HG03575 (cell line): ENCODE measurements around the gene SOAT1.

ENCODE experiments used
- ATAC-seq: cut with Tn5 transposase; IDR thresholded peaks from one replicate; pipeline ENCODE4 v1.9.1; 2021; ENCODE audit not compliant: unreplicated experiment, insufficient number of reproducible peaks, low FRiP score; ENCODE audit errors: extremely low read depth

The SOAT1 gene

GRCh38 chr1:179300112-179300511 lies 6.5 kb downstream of the SOAT1 start:
- ATAC-seq, result no peak

- ATAC-seq, result no peak
Measured at GRCh38 chr1:179302070-179302469, 8.5 kb downstream of the SOAT1 start.

DNA sequence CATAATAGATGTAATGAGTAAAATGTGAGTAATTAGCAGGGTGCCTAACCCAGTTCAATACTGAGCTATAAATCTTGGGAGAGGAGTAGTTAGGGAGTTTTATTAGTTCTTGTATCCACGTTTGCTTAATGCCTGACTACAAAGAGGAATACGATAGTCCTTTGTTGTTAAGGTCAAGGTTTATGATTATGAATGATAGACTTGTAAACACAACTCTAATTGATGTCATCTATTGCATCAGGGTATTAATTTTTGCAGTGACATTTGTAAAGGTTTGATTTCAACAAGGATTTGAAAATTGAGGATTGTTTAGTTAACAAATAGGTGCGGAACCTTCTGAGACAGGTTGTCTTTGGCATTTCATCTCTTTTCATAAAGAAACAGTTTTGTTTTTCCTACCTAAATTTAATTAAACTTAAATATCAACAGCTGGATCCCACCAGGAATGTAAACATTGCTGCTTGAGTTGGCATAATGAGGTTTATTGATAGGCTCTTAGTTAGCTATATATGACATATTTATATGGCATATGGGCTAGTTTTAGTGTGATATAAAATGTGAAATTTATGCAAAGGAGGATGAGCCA lies 9.7 kb downstream of the SOAT1 start:
- ATAC-seq, result no peak

DNA sequence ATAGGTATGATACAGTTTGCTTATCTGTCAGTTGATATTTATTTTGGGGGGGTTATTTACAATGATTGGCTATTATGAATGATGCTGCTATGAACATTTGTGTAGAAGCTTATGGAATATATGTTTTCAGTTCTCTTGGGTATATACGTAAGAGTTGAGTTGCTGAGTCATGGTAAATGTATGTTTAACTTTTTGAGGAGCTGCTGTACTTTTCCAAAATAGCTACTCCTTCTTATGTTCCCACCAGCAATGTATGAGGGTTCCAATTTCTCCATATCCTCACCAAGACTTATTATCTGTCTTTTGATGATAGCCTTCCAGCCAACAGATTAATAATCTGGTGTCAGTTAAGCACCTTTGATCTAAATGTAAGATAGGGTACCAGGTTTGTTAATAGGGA lies 11.9 kb downstream of the SOAT1 start:
- no peak for ATAC-seq

DNA sequence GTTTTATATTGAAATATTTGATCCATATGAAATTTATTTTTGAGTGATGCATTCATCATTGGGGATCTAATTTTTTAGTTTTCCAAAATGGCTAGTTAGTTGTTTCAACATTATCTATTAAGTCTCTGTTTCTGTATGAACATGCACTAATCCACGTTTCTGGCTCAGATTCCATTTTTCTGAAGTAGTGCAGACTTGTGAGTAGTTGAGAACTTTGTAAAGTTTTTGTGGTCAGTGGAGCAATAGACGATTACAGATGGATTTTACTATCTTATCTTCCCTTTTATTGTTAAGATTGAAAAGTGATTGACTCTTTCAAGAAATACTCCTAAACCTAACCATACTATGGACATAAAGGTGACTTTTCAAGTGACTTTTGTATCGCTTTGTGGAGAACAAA lies 16.7 kb downstream of the SOAT1 start:
- ATAC-seq, result no peak

- no peak for ATAC-seq
Measured at GRCh38 chr1:179310721-179311120, 17.1 kb downstream of the SOAT1 start.

DNA sequence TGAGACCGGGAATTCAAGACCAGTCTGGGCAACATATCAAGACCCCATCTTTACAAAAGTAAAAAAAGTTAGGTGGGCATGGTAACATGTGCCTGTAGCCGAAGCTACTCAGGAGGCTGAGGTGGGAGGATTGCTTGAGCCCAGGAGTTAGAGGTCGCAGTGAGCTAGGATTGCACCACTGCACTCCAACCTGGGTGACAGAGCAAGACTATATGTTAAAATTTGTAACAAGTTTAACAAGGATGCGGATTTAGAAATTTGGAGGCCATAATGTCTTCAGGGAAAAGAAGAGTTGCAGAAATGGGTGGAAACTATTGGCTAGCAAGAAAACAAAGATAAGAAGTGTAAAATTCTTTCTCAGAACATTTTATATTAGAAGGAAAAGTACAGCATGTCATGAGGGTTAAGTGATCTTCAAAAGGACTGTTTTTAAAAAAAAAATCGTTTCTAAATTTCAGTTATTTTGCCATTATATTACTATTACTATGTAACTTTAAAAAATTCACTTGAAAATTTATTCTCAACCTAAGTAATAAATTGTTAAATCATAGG lies 17.6 kb downstream of the SOAT1 start:
- no peak for ATAC-seq

DNA sequence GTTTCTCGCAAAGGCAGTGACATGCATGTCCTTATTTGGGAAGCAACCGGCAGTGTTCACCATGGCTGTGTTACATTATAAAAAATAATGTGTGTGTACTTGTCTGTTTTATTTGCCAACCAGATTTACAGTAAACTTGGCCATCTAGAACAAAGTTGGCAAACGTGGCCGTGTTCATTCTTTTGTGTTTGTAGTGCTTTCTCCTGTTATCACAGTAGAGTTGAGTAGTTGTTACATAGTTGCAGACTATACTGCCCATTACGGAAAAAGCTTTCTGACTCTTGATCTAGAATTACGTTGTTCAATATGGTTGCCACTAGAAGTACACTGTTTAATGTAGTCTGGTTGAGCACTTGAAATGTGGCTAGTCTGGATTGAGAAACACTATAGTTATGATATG lies 19.4 kb downstream of the SOAT1 start:
- no peak for ATAC-seq

GRCh38 chr1:179314928-179315327 lies 21.3 kb downstream of the SOAT1 start:
- ATAC-seq, result no peak

DNA sequence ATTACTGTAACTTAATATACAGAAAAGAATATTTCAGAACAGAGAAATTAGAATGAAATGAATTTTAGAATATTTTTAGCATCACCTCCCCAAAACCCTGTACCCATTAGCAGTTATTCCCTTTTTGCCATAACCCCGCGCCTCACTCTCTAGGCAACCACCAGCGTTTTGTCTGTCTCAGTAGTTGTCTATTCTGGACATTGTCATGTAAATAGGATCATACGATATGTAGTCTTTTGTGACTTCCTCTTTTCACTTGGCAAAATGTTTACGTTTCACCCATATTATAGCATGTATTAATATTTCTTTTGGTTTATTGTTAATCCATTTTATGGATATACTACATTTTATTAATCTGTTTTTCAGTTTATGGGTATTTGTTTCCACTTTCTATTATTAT lies 24.9 kb downstream of the SOAT1 start:
- no peak for ATAC-seq

DNA sequence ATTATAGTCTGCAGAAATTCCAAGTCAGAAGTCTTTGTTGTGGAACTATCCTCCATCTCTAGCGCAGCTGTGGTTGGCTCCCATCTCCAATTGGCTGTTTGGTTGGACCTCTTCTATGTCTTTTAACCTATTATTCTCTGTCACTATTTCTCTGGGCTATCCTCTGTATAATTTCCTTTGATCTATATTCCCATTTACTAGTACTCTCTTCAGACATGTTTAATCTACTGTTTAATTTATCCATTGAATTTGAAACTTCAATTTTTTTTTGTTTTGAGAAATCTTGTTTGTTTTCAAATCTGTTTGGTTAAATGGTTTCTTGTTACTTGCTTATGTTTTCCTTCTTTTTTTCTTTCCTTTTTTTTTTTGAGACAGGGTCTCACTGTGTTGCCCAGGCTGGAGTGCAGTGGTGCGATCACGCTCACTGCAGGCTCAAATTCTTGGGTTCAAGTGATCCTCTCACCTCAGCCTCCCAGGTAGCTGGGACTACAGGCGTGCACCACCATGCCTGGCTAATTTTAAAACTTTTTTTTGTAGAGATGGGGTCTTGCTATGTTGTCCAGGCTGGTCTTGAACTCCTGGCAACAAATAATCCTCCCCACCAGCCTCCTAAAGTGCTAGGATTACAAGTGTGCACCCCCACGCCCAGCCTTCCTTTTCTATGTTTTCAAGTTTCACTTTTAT lies 28.1 kb downstream of the SOAT1 start:
- ATAC-seq, result no peak

DNA sequence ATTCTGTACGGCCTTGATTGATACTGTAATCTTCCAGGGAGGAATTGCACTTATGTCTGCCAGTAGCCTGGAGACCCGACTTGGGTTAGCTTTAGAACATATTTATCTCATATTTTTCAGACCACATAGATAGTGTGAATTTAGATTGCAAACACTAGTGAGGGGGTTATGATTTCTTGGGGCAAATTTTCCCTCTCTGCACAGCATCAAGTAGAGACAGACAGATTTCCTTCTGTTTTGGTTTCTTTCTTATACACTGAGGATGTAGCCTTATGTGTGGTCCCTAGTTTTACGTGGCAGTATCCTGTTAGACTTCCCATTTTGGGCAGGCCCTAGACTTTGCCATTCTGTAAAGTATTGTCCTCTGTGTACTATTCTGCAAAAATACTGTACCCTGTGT lies 29.0 kb downstream of the SOAT1 start:
- no peak for ATAC-seq

DNA sequence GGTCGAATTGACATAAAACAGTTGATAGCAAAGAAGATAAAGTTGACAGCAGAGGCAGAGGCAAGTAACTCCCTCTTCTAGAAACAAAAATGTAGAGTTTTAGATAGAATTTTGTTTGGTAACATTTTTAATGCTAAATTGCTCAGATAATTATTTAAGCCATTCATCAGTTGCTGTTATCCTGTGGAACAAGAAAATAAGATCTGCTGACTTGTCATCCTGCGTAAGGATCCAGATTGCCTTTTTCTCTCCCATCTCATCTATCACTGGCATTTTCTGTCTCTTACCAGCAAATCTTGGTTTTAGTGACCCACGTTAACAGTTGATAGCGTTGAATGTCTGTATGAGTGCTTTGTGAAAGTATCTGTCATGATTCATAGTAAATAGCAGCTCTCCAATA lies 29.8 kb downstream of the SOAT1 start:
- ATAC-seq, result no peak

DNA sequence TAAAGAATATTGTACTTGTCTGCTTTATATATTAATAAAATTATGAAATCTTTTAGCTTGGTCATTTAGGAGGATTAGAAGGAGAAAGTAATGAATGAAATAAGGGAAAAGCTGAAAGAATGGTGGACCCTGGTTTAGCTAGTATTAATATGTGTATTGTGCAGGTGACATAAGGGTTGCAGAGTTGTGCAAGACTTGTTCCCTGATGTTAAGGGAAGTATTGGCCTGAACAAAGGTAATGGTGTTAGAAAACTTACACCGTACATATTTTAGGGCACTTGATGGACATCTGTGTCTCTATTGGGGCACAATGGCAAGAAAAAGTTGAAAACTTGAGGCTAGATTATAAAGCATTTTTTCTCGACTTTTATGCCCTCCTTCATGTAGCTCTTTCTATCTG lies 32.2 kb downstream of the SOAT1 start:
- ATAC-seq, result no peak

- no peak for ATAC-seq
Measured at GRCh38 chr1:179326746-179327145, 33.1 kb downstream of the SOAT1 start.

DNA sequence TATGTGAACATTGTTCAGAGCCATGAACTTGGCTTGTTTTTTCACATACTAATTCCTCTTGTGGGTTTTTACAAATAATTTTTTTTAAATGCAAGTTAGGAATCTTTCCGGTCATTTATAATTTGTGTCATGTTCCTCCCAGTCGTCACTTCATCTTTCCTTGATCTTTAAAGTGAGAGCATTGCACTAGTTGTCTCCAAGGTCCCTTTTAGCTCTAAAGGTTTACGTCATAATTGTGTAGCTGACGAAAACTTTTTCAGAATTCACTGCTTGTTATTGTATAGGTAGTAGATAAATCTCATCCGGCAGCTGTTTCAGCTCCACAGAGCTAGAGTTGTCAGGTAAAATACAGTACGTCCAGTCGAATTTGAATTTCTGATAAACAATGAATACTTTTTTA lies 33.6 kb downstream of the SOAT1 start:
- ATAC-seq, result no peak

DNA sequence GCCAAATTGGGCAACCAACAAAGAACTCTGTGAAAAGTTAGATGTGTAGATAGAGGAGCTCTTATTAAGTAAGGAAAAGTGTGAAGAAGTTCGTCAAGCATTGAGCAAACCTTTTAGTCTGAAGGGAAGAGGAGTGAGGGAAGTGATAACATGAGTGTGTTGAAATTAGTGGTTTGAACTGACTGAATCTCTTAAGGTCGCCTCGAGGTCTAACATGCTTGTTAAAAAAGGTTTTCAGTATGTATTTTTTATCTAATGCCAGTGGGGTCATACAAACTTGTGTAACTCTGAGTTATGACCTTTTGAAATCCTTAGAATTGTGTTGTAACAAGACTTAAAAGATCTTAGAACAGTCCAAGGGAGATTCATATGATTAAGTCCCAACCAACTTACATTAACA lies 34.1 kb downstream of the SOAT1 start:
- no peak for ATAC-seq

DNA sequence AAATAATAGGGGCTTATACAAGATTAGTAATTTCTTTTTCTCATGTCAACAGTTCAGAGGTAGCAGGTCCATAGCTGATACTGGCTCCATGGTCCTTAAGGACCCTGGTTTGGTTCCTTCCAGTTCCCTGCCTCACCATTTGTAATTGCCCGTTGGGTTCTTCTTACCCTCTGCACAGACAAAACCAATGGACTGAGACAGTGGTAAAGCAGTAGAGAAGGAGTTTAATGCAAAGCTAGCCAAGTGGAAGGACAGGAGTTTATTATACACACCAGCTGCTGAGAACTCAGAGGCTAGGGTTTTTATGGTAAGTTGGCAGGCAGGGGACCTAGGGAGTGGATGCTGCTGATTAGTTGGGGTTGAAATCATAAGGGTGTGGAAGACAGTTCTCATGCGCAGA lies 36.3 kb downstream of the SOAT1 start:
- ATAC-seq, result no peak

DNA sequence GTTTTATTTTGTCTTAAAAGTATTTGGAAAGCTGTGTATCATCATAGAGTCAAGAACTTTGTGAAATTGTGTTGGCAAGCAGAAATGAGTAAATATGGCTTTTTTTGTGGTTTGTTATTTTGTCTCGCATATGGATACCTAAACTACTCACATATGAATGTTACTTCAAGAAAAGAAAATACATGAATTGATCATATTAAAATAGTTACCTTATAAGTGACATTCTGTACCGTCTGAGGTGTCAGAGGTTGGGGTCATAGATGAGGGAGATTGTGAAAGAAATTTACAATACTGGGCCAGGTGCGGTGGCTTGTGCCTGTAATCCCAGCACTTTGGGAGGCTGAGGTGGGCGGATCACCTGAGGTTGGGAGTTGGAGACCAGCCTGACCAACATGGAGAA lies 40.8 kb downstream of the SOAT1 start:
- ATAC-seq, result no peak

- no peak for ATAC-seq
Measured at GRCh38 chr1:179337288-179337687, 43.7 kb downstream of the SOAT1 start.
